Muscle layer of colon (tissue), 2 donors: ENCODE data around the gene KRTAP5-1.
"Not testable (repeated sequence)": the region's sequence is repeated elsewhere in the genome, so short reads cannot be mapped to it uniquely, and the experiment has no call there.

Source experiments
- H3K27ac ChIP-seq: one replicate; pipeline ENCODE4 v1.7.0; 2013; ENCODE audit warnings: low read depth, mild to moderate bottlenecking, low read length, moderate library complexity
- H3K27me3 ChIP-seq, 2 donors: one replicate each; pipeline ENCODE4 v1.7.0; 2013; ENCODE audit warnings: low read length in 2 of 2, mild to moderate bottlenecking in 2 of 2; ENCODE audit not compliant: insufficient read depth in 2 of 2, control insufficient read depth in 1 of 2
- H3K36me3 ChIP-seq: one replicate; pipeline ENCODE4 v1.7.0; 2013; ENCODE audit warnings: mild to moderate bottlenecking, low read length; ENCODE audit not compliant: insufficient read depth
- H3K4me1 ChIP-seq: one replicate; pipeline ENCODE4 v1.7.0; 2013; ENCODE audit warnings: mild to moderate bottlenecking, low read length; ENCODE audit not compliant: insufficient read depth
- H3K4me3 ChIP-seq, 2 donors: one replicate each; pipeline ENCODE4 v1.7.0; 2013; ENCODE audit warnings: low read length in 2 of 2, low read depth in 1 of 2, mild to moderate bottlenecking in 1 of 2, moderate library complexity in 1 of 2
- H3K9ac ChIP-seq: one replicate; pipeline ENCODE4 v1.7.0; 2013; ENCODE audit warnings: low read length
- H3K9me3 ChIP-seq: one replicate; pipeline ENCODE4 v1.7.0; 2013; ENCODE audit warnings: mild to moderate bottlenecking, low read length
- donor health status: abdominal sarcoma.
- donor health status: Adenocarcinoma of cecum.

KRTAP5-1 gene

GRCh38 chr11:1622086-1622485 lies 37.0 kb upstream of the KRTAP5-1 start, which contains the start of gene KRTAP5-4:
TSS of gene KRTAP5-4 (minus strand) at chr11:1622138. CDS start at chr11:1622093, 45 bp downstream.
- Histone ChIP-seq H3K36me3 (no peaks in the 10 kb centered on the region), H3K9me3 (no peaks in the 10 kb centered on the region), H3K27ac (no peak within 1 kb of the TSS), H3K4me3 (no peak within 1 kb of the TSS), H3K4me1 (no peaks in the 10 kb centered on the region), H3K9ac (no peak within 1 kb of the TSS), H3K27me3 (no peaks in the 10 kb centered on the region)

GRCh38 chr11:1619449-1619848 lies 34.4 kb upstream of the KRTAP5-1 start:
- H3K9me3 ChIP-seq, result no peaks in the 10 kb centered on the region

GRCh38 chr11:1618231-1618630 lies 33.1 kb upstream of the KRTAP5-1 start:
- Histone ChIP-seq H3K27ac (no peak overlapping the region), H3K27me3 (no peaks in the 10 kb centered on the region), H3K9me3 (no peaks in the 10 kb centered on the region), H3K4me1 (no peaks in the 10 kb centered on the region), H3K9ac (no peak overlapping the region), H3K4me3 (no peak overlapping the region), H3K36me3 (no peaks in the 10 kb centered on the region)

More at GRCh38 chr11:1619449-1619848, 34.4 kb upstream of the KRTAP5-1 start:
- no peak overlapping the region for H3K27ac ChIP-seq
- H3K4me3 ChIP-seq, result no peak overlapping the region
- no peaks in the 10 kb centered on the region for H3K27me3 ChIP-seq
- H3K9ac ChIP-seq, result no peak overlapping the region
- H3K36me3 ChIP-seq, result no peaks in the 10 kb centered on the region
- H3K4me1 ChIP-seq, result no peaks in the 10 kb centered on the region

- no peak within 1 kb of the TSS for H3K4me3 ChIP-seq
- H3K36me3 ChIP-seq, result no peaks in the 10 kb centered on the region
- H3K27me3 ChIP-seq, result peaks cover 0 to 16% of the 10 kb centered on the region in 2 donors
- H3K4me1 ChIP-seq, result no peaks in the 10 kb centered on the region
- no peak within 1 kb of the TSS for H3K9ac ChIP-seq
- no peak within 1 kb of the TSS for H3K27ac ChIP-seq
- H3K9me3 ChIP-seq, result no peaks in the 10 kb centered on the region
These were observed 23.3 kb upstream of the KRTAP5-1 start, which contains the start of gene KRTAP5-3 for GRCh38 chr11:1608363-1608762. TSS of gene KRTAP5-3 (minus strand) at chr11:1608463. CDS start at chr11:1608385, 78 bp downstream.

- H3K27me3 ChIP-seq, result peaks cover 0 to 16% of the 10 kb centered on the region in 2 donors
- H3K9ac ChIP-seq, H3K36me3 ChIP-seq, H3K9me3 ChIP-seq, H3K27ac ChIP-seq, H3K4me1 ChIP-seq, H3K4me3 ChIP-seq: not testable (repeated sequence)
These were observed 22.8 kb upstream of the KRTAP5-1 start for GRCh38 chr11:1607901-1608300.

- H3K4me3 ChIP-seq, H3K4me1 ChIP-seq, H3K9me3 ChIP-seq, H3K36me3 ChIP-seq, H3K27ac ChIP-seq, H3K9ac ChIP-seq: not testable (repeated sequence)
- H3K27me3 ChIP-seq, result peaks cover 0 to 16% of the 10 kb centered on the region in 2 donors
These were observed 22.2 kb upstream of the KRTAP5-1 start for GRCh38 chr11:1607156-1607845.

- H3K9ac ChIP-seq, H3K4me3 ChIP-seq, H3K36me3 ChIP-seq, H3K4me1 ChIP-seq, H3K9me3 ChIP-seq, H3K27ac ChIP-seq: not testable (repeated sequence)
- H3K27me3 ChIP-seq, result peaks cover 0 to 16% of the 10 kb centered on the region in 2 donors
These were observed 20.8 kb upstream of the KRTAP5-1 start for GRCh38 chr11:1605923-1606322.

GRCh38 chr11:1604711-1605110 lies 19.6 kb upstream of the KRTAP5-1 start:
- H3K4me1 ChIP-seq, result no peaks in the 10 kb centered on the region
- H3K4me3 ChIP-seq, result no peak overlapping the region
- no peaks in the 10 kb centered on the region for H3K36me3 ChIP-seq
- H3K27me3 ChIP-seq, result peaks cover 0 to 16% of the 10 kb centered on the region in 2 donors
- no peak overlapping the region for H3K9ac ChIP-seq
- no peaks in the 10 kb centered on the region for H3K9me3 ChIP-seq
- H3K27ac ChIP-seq, result no peak overlapping the region

- H3K4me1 ChIP-seq, result no peaks in the 10 kb centered on the region
- H3K27me3 ChIP-seq, result peaks cover 0 to 16% of the 10 kb centered on the region in 2 donors
- no peak overlapping the region for H3K9ac ChIP-seq
These were observed 19.1 kb upstream of the KRTAP5-1 start for GRCh38 chr11:1604181-1604580.

GRCh38 chr11:1603629-1604028 lies 18.5 kb upstream of the KRTAP5-1 start:
- Histone ChIP-seq H3K4me1 (no peaks in the 10 kb centered on the region), H3K9me3 (no peaks in the 10 kb centered on the region), H3K4me3 (no peak overlapping the region), H3K27me3 (peaks cover 0 to 16% of the 10 kb centered on the region in 2 donors), H3K36me3 (no peaks in the 10 kb centered on the region), H3K27ac (no peak overlapping the region), H3K9ac (no peak overlapping the region)

More at GRCh38 chr11:1604181-1604580, 19.1 kb upstream of the KRTAP5-1 start:
- Histone ChIP-seq H3K4me3 (no peak overlapping the region), H3K36me3 (no peaks in the 10 kb centered on the region), H3K9me3 (no peaks in the 10 kb centered on the region), H3K27ac (no peak overlapping the region)

GRCh38 chr11:1601663-1602062 lies 16.6 kb upstream of the KRTAP5-1 start:
- not testable (repeated sequence) for H3K4me1 ChIP-seq, H3K9me3 ChIP-seq, H3K27ac ChIP-seq, H3K27me3 ChIP-seq, H3K36me3 ChIP-seq, H3K9ac ChIP-seq, H3K4me3 ChIP-seq

- no peaks in the 10 kb centered on the region for H3K4me1 ChIP-seq
- no peak overlapping the region for H3K4me3 ChIP-seq
- H3K27ac ChIP-seq, result no peak overlapping the region
- no peaks in the 10 kb centered on the region for H3K36me3 ChIP-seq
- no peaks in the 10 kb centered on the region for H3K9me3 ChIP-seq
- no peak overlapping the region for H3K9ac ChIP-seq
- peaks cover 0 to 8% of the 10 kb centered on the region in 2 donors for H3K27me3 ChIP-seq
These were observed 15.5 kb upstream of the KRTAP5-1 start for GRCh38 chr11:1600626-1601025.
